Endothelial cell (in vitro differentiated cells): ENCODE measurements around the gene SLCO3A1. TPM values are rescaled to one million over a fixed set of nuclear protein-coding genes. Genes with fewer than 3 reads are reported as not detected.

Source experiments
- DNase-seq: peaks from one replicate; pipeline ENCODE4 v3.0.0; 2021; ENCODE audit warnings: low spot score
- H3K27ac Mint-ChIP-seq: one replicate; pipeline ENCODE4 v1.8.0; 2021; ENCODE audit warnings: mixed read lengths, inconsistent platforms; ENCODE audit not compliant: unreplicated experiment
- H3K27me3 Mint-ChIP-seq: one replicate; pipeline ENCODE4 v1.8.0; 2021; ENCODE audit warnings: mild to moderate bottlenecking, moderate library complexity, mixed read lengths, inconsistent platforms; ENCODE audit not compliant: unreplicated experiment
- H3K36me3 Mint-ChIP-seq: one replicate; pipeline ENCODE4 v1.8.0; 2021; ENCODE audit warnings: mild to moderate bottlenecking, low read depth, mixed read lengths, inconsistent platforms; ENCODE audit not compliant: unreplicated experiment
- H3K4me1 Mint-ChIP-seq: one replicate; pipeline ENCODE4 v1.8.0; 2021; ENCODE audit warnings: mild to moderate bottlenecking, mixed read lengths, inconsistent platforms; ENCODE audit not compliant: unreplicated experiment
- H3K4me3 Mint-ChIP-seq: one replicate; pipeline ENCODE4 v1.8.0; 2021; ENCODE audit warnings: mild to moderate bottlenecking, mixed read lengths, inconsistent platforms; ENCODE audit not compliant: unreplicated experiment
- H3K9me3 Mint-ChIP-seq: one replicate; pipeline ENCODE4 v1.8.0; 2021; ENCODE audit warnings: mixed read lengths, inconsistent platforms; ENCODE audit not compliant: unreplicated experiment
- total RNA-seq: library from RNA; stranded (reverse); fragmentation: NEBNext Ultra II Directional; extraction: Animal tissue kit (Norgen Biotek cat#: 25700); gene quantifications from one replicate; pipeline ENCODE4 v1.2.1, GENCODE V29; 2021; ENCODE audit not compliant: unreplicated experiment
- TF ChIP-seq, protein P1 (sequence below): fragments of 200-600 bp; sonication (generic); IDR thresholded peaks from one replicate; pipeline ENCODE4 v1.5.0; 2021; ENCODE audit warnings: antibody characterized with exemption; ENCODE audit not compliant: unreplicated experiment

The SLCO3A1 gene
- total RNA-seq, 1 donor from 2014 or later: 30.9 TPM

DNA sequence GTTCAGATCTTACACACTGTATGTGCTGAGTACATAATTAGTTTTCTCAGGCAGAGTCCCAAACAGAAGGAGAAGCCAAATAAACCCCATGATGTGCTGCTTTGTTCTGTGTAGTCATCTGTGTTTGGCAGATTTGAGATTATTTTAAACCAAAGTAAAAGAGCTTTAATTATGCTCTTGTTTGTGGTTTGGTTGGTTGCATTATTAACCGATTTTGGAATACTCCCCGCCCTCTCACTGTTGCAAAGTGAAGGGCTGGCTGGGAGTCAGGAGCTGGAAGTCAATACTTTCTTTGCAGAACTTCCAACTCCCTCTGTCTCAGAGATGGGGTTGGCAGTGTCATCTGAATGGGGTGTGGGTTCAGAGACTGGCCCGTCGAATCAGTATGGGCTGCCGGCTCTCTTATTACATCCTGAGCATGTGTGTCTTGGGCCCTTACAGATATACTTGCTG, 34.4 kb downstream of the SLCO3A1 start:
- DNase-seq: no peak

DNA sequence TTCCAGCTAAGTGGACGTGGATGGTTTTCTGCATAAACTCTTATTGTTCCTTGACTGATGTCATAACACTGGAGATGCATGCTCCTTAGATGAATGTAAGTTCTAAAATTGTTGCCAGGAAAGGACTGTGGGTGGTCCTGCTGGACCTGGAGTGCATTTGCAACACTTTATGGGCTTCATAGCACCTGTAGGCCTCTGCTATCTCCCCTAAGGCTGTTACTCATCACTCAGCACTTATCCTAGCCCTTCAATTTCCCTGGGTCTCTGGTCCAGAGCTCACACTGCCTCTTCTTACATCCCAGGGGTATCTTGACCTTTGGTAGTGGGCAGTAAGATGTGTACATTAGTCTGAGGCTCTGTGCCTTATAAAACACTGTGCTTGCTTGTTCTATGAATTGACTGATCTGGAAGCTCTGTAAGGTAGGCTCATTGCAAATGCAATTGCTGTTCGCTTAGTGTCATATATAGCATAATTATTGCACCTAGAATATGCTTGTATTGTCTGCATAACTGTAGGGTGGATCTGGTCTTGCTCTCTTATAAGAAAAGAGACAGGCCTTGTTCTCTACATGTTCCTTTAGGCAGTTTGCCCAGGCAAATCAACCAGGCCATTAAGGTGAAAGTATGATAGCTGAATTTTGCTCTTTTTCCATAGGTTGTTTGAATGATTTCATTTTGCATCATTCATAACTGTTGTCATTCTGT, 35.8 kb downstream of the SLCO3A1 start:
- DNase-seq: no peak
- TF ChIP-seq, protein P1, sequence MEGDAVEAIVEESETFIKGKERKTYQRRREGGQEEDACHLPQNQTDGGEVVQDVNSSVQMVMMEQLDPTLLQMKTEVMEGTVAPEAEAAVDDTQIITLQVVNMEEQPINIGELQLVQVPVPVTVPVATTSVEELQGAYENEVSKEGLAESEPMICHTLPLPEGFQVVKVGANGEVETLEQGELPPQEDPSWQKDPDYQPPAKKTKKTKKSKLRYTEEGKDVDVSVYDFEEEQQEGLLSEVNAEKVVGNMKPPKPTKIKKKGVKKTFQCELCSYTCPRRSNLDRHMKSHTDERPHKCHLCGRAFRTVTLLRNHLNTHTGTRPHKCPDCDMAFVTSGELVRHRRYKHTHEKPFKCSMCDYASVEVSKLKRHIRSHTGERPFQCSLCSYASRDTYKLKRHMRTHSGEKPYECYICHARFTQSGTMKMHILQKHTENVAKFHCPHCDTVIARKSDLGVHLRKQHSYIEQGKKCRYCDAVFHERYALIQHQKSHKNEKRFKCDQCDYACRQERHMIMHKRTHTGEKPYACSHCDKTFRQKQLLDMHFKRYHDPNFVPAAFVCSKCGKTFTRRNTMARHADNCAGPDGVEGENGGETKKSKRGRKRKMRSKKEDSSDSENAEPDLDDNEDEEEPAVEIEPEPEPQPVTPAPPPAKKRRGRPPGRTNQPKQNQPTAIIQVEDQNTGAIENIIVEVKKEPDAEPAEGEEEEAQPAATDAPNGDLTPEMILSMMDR: no peak
- Mint-ChIP-seq H3K27me3 (no peaks in the 10 kb centered on the region), H3K4me1 (peaks cover 18% of the 10 kb centered on the region), H3K36me3 (no peaks in the 10 kb centered on the region), H3K9me3 (no peaks in the 10 kb centered on the region), H3K27ac (no peak overlapping the region), H3K4me3 (no peak overlapping the region)

More for the DNA sequence above, 34.4 kb downstream of the SLCO3A1 start:
- Mint-ChIP-seq H3K9me3 (no peaks in the 10 kb centered on the region), H3K4me3 (no peak overlapping the region), H3K27ac (no peak overlapping the region), H3K36me3 (no peaks in the 10 kb centered on the region), H3K4me1 (peaks cover 16% of the 10 kb centered on the region), H3K27me3 (no peaks in the 10 kb centered on the region)
- TF ChIP-seq, protein P1: no peak

DNA sequence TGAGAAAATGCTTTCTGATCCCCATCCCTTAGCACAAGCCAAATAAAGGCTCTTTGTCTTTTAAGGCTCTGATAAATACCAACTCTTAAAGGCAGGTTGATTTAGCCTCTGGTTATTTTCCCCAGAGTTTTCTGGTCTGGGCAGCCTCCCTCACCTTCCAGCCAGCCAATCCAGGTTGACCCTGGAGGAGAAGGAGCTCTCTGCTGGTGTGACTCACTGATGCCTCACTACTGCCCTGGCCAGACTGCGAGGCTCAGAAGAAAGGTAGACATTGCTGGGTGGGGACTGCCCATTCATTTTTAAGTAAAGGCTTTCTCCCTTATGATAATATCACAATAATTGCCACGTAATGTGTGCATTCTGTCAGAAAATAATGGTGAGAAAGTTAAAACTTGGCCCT, 37.1 kb downstream of the SLCO3A1 start:
- Mint-ChIP-seq H3K9me3 (no peaks in the 10 kb centered on the region), H3K27ac (no peak overlapping the region), H3K4me3 (no peak overlapping the region), H3K4me1 (peaks cover 26% of the 10 kb centered on the region), H3K27me3 (no peaks in the 10 kb centered on the region), H3K36me3 (no peaks in the 10 kb centered on the region)
- TF ChIP-seq, protein P1: no peak
- DNase-seq: no peak

DNA sequence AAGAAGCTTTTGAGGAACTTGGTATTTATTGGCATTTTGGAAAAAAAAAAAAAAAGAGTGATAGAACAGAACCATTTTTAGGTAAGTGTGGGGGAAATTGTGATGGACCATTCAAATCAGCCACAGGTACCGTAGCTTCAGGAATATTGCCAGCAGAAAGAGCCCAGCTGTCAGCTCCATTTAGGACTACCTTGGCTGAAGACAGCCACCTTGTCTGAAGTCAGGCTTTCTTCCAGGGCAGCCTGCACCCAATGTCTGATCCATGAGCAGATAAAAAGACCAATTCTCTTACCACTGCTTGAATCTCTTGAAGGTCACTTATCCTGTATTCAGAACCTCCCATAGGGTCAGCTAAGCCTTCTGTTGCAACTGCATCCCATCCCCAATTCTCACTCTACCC, 37.6 kb downstream of the SLCO3A1 start:
- TF ChIP-seq, protein P1: no peak
- Mint-ChIP-seq H3K36me3 (no peaks in the 10 kb centered on the region), H3K27ac (no peak overlapping the region), H3K4me3 (no peak overlapping the region), H3K4me1 (peaks cover 27% of the 10 kb centered on the region), H3K9me3 (no peaks in the 10 kb centered on the region), H3K27me3 (no peaks in the 10 kb centered on the region)
- no peak for DNase-seq

DNA sequence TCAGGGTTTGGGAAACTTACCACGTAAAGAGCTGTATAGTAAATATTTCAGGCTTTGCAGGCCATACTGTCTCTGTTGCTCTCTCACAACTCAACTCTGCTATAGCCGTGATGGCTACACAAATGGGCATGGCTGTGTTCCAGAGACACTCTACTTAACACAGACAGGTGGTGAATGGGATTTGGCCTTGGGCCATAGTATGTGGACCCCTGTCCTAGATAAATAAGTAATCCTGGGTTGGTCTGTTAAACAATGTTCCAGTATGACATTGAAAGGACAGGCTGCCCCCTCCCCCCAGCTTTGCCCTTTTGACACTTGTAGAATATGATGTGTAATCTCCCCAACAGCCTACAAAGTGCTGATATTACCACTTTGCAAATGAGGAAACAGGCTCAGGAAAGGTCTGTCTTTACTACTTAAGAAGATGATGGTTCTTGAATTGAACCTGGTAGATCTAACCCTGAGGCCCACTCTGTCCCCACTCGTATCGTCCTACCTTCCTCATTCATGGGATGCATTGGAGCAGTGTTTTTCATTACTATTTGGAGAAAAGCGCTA, 38.4 kb downstream of the SLCO3A1 start:
- H3K9me3 Mint-ChIP-seq: no peaks in the 10 kb centered on the region
- no peaks in the 10 kb centered on the region for H3K27me3 Mint-ChIP-seq
- H3K4me1 Mint-ChIP-seq: peaks cover 20% of the 10 kb centered on the region
- H3K4me3 Mint-ChIP-seq: no peak overlapping the region
- TF ChIP-seq, protein P1: no peak
- H3K27ac Mint-ChIP-seq: no peak overlapping the region
- no peaks in the 10 kb centered on the region for H3K36me3 Mint-ChIP-seq
- DNase-seq: no peak
